GM12865 (cell line): Measurements from ENCODE around the gene LHB.

Source experiments
- DNase-seq: peaks from one replicate; pipeline ENCODE4 v3.0.0; 2010; ENCODE audit warnings: low read depth
- H3K4me3 ChIP-seq: 2 replicates; pipeline ENCODE4 v1.5.1; 2011; ENCODE audit warnings: mild to moderate bottlenecking, low read depth, low read length, control low read depth
- CTCF ChIP-seq: IDR thresholded peaks from 2 replicates; pipeline ENCODE4 v1.5.1; 2011; ENCODE audit warnings: low read length, control low read depth, low read depth, inconsistent platforms; ENCODE audit not compliant: insufficient read depth; ENCODE audit errors: missing control alignments

LHB gene

GRCh38 chr19:49006905-49007304 lies 10.0 kb downstream of the LHB start:
- H3K4me3 ChIP-seq, result no peak overlapping the region
- no peak for TF ChIP-seq CTCF
- no peak for DNase-seq

- TF ChIP-seq CTCF, result no peak
- no peak overlapping the region for H3K4me3 ChIP-seq
- no peak for DNase-seq
Measured at GRCh38 chr19:49004964-49005614, 11.8 kb downstream of the LHB start.

GRCh38 chr19:49004133-49004532 lies 12.8 kb downstream of the LHB start:
- no peak overlapping the region for H3K4me3 ChIP-seq
- DNase-seq, result no peak

GRCh38 chr19:48999481-49000325 lies 17.2 kb downstream of the LHB start:
- DNase-seq, result peak; percentile 81
- H3K4me3 ChIP-seq, result no peak overlapping the region
- TF ChIP-seq CTCF, result peak; percentile 74

More at GRCh38 chr19:49004133-49004532, 12.8 kb downstream of the LHB start:
- TF ChIP-seq CTCF, result no peak

GRCh38 chr19:48997972-48998371 lies 18.9 kb downstream of the LHB start:
- TF ChIP-seq CTCF, result peak; percentile 56
- H3K4me3 ChIP-seq, result no peak overlapping the region
- peak; percentile 59 for DNase-seq

GRCh38 chr19:48994035-48994386 lies 22.9 kb downstream of the LHB start:
- TF ChIP-seq CTCF, result no peak
- peak overlapping the region; percentile 95 for H3K4me3 ChIP-seq
- DNase-seq, result no peak
